HUES6 (cell line): Measurements from ENCODE around the gene MARCHF9.
A peak's percentile ranks its signal among the peaks of the same experiment; 100 is the strongest.
"Not testable (repeated sequence)": the region's sequence is repeated elsewhere in the genome, so short reads cannot be mapped to it uniquely, and the experiment has no call there.

Experiments
- H3K27ac ChIP-seq: 2 replicates; pipeline ENCODE4 v1.7.0; 2013; ENCODE audit warnings: low read depth, mild to moderate bottlenecking, low read length, inconsistent platforms
- H3K27me3 ChIP-seq: 2 replicates; pipeline ENCODE4 v1.6.1; 2013; ENCODE audit warnings: low read length; ENCODE audit not compliant: control insufficient read depth, insufficient read depth
- H3K36me3 ChIP-seq: 2 replicates; pipeline ENCODE4 v1.6.1; 2013; ENCODE audit warnings: low read length; ENCODE audit not compliant: control insufficient read depth, insufficient read depth
- H3K4me1 ChIP-seq: 2 replicates; pipeline ENCODE4 v1.6.1; 2013; ENCODE audit warnings: low read length; ENCODE audit not compliant: control insufficient read depth, insufficient read depth
- H3K4me3 ChIP-seq: 2 replicates; pipeline ENCODE4 v1.5.1; 2013; ENCODE audit warnings: low read depth, low read length
- H3K9ac ChIP-seq: one replicate; pipeline ENCODE4 v1.6.1; 2013; ENCODE audit warnings: mild to moderate bottlenecking, low read length
- H3K9me3 ChIP-seq: 2 replicates; pipeline ENCODE4 v1.6.1; 2013; ENCODE audit warnings: low read depth, low read length; ENCODE audit not compliant: control insufficient read depth, insufficient read depth

Gene MARCHF9

GRCh38 chr12:57766464-57767304 lies 11.8 kb downstream of the MARCHF9 start, which contains the start of gene CYP27B1:
CYP27B1 (minus strand) TSS chr12:57767078; CDS start chr12:57767041, 37 bp downstream.
- Histone ChIP-seq H3K4me1 (peaks cover 23% of the 10 kb centered on the region), H3K4me3 (peak within 1 kb of the TSS; percentile 64), H3K9ac (peak within 1 kb of the TSS; percentile 5), H3K27me3 (peaks cover 59% of the 10 kb centered on the region), H3K9me3 (no peaks in the 10 kb centered on the region), H3K36me3 (peaks cover 28% of the 10 kb centered on the region), H3K27ac (no peak within 1 kb of the TSS)

GRCh38 chr12:57767305-57767698 lies 12.4 kb downstream of the MARCHF9 start:
- peaks cover 53% of the 10 kb centered on the region for H3K27me3 ChIP-seq
- H3K4me1 ChIP-seq = peaks cover 23% of the 10 kb centered on the region
- no peaks in the 10 kb centered on the region for H3K9me3 ChIP-seq
- no peak overlapping the region for H3K9ac ChIP-seq
- no peak overlapping the region for H3K27ac ChIP-seq
- H3K36me3 ChIP-seq = peaks cover 28% of the 10 kb centered on the region
- peak overlapping the region; percentile 64 for H3K4me3 ChIP-seq

GRCh38 chr12:57767876-57768275 lies 13.0 kb downstream of the MARCHF9 start:
- H3K9me3 ChIP-seq = no peaks in the 10 kb centered on the region
- no peak overlapping the region for H3K27ac ChIP-seq
- H3K36me3 ChIP-seq = peaks cover 28% of the 10 kb centered on the region
- H3K4me1 ChIP-seq = peaks cover 23% of the 10 kb centered on the region
- H3K27me3 ChIP-seq = peaks cover 48% of the 10 kb centered on the region
- no peak overlapping the region for H3K9ac ChIP-seq
- H3K4me3 ChIP-seq = no peak overlapping the region

- Histone ChIP-seq H3K4me3 (no peak overlapping the region), H3K4me1 (peaks cover 20% of the 10 kb centered on the region), H3K36me3 (peaks cover 28% of the 10 kb centered on the region), H3K9me3 (no peaks in the 10 kb centered on the region), H3K9ac (no peak overlapping the region), H3K27me3 (peaks cover 30% of the 10 kb centered on the region), H3K27ac (no peak overlapping the region)
These were observed 14.7 kb downstream of the MARCHF9 start for GRCh38 chr12:57769594-57769993.

GRCh38 chr12:57770734-57771133 lies 15.8 kb downstream of the MARCHF9 start:
- Histone ChIP-seq H3K4me3 (0 out of 2 replicates have a peak overlapping the region, but pooled peaks have one; percentile 79), H3K4me1 (peaks cover 17% of the 10 kb centered on the region), H3K9ac (no peak overlapping the region)

GRCh38 chr12:57771236-57771872 lies 16.5 kb downstream of the MARCHF9 start:
- H3K27me3 ChIP-seq = peaks cover 13% of the 10 kb centered on the region
- peak overlapping the region; percentile 91 for H3K27ac ChIP-seq
- H3K4me3 ChIP-seq = peak overlapping the region; percentile 79
- H3K9me3 ChIP-seq = no peaks in the 10 kb centered on the region
- H3K36me3 ChIP-seq = peaks cover 28% of the 10 kb centered on the region
- peak overlapping the region; percentile 97 for H3K9ac ChIP-seq
- H3K4me1 ChIP-seq = peaks cover 12% of the 10 kb centered on the region

More at GRCh38 chr12:57770734-57771133, 15.8 kb downstream of the MARCHF9 start:
- no peak overlapping the region for H3K27ac ChIP-seq
- H3K9me3 ChIP-seq = no peaks in the 10 kb centered on the region
- peaks cover 19% of the 10 kb centered on the region for H3K27me3 ChIP-seq
- peaks cover 28% of the 10 kb centered on the region for H3K36me3 ChIP-seq

GRCh38 chr12:57771873-57772428 lies 17.0 kb downstream of the MARCHF9 start, which contains the start of gene METTL1:
METTL1 (minus strand) TSS chr12:57772105; CDS start chr12:57772083, 22 bp downstream.
- peak within 1 kb of the TSS; percentile 91 for H3K27ac ChIP-seq
- no peaks in the 10 kb centered on the region for H3K9me3 ChIP-seq
- H3K27me3 ChIP-seq = peaks cover 7% of the 10 kb centered on the region
- H3K4me1 ChIP-seq = peaks cover 6% of the 10 kb centered on the region
- H3K9ac ChIP-seq = peak within 1 kb of the TSS; percentile 97
- H3K4me3 ChIP-seq = peak within 1 kb of the TSS; percentile 79
- H3K36me3 ChIP-seq = peaks cover 28% of the 10 kb centered on the region

- peaks cover 28% of the 10 kb centered on the region for H3K36me3 ChIP-seq
- peak within 1 kb of the TSS; percentile 79 for H3K4me3 ChIP-seq
- H3K9me3 ChIP-seq = no peaks in the 10 kb centered on the region
- H3K27ac ChIP-seq = peak within 1 kb of the TSS; percentile 91
- no peaks in the 10 kb centered on the region for H3K27me3 ChIP-seq
- H3K4me1 ChIP-seq = no peaks in the 10 kb centered on the region
- H3K9ac ChIP-seq = peak within 1 kb of the TSS; percentile 97
These were observed 17.8 kb downstream of the MARCHF9 start, which contains the start of gene EEF1AKMT3 for GRCh38 chr12:57772429-57773322. EEF1AKMT3 (plus strand) TSS chr12:57772614; CDS start chr12:57772725, 111 bp downstream.

GRCh38 chr12:57774634-57775033 lies 19.7 kb downstream of the MARCHF9 start:
- H3K27ac ChIP-seq, H3K4me1 ChIP-seq, H3K9me3 ChIP-seq, H3K4me3 ChIP-seq, H3K27me3 ChIP-seq, H3K9ac ChIP-seq: not testable (repeated sequence)
- peaks cover 14% of the 10 kb centered on the region for H3K36me3 ChIP-seq

GRCh38 chr12:57775044-57775443 lies 20.1 kb downstream of the MARCHF9 start:
- H3K36me3 ChIP-seq = peaks cover 9% of the 10 kb centered on the region
- no peak overlapping the region for H3K4me3 ChIP-seq
- no peaks in the 10 kb centered on the region for H3K9me3 ChIP-seq
- H3K9ac ChIP-seq = no peak overlapping the region
- H3K27me3 ChIP-seq = no peaks in the 10 kb centered on the region
- H3K4me1 ChIP-seq = no peaks in the 10 kb centered on the region
- no peak overlapping the region for H3K27ac ChIP-seq
